NCI-H2107 treated with DMSO at 0.1 percent for 48 hours (cell line): ENCODE data around the gene DTNBP1.
"Not testable (repeated sequence)": the region's sequence is repeated elsewhere in the genome, so short reads cannot be mapped to it uniquely, and the experiment has no call there.

Source experiments
- DNase-seq: peaks from one replicate; lab custom pipeline; 2025; ENCODE audit not compliant: unreplicated experiment; lab: John Stamatoyannopoulos, UW

Gene DTNBP1

DNA sequence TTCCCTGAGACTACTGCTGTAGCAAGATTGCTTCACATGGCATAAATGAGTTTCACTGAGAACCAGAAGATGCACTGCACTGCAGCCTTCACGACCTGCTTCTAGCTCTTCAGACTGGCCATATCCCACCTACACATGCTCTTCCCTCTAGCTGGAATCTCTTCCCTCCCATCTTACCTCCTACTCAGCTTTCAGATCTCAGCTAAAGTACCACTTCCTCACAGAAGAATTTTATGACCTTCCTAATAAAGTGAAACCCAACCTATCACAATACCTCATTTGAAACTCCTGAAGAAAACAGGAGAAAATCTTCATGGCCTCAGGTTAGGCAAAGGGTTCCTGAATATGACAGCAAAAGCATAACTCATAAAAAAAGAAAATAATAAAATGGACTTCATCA lies 99.9 kb downstream of the DTNBP1 start:
- DNase-seq, result no peak

- no peak for DNase-seq
These were observed 101.2 kb downstream of the DTNBP1 start for GRCh38 chr6:15561447-15562199.

GRCh38 chr6:15560713-15561112 lies 102.1 kb downstream of the DTNBP1 start:
- no peak for DNase-seq

- no peak for DNase-seq
These were observed 105.7 kb downstream of the DTNBP1 start for GRCh38 chr6:15557174-15557573.

GRCh38 chr6:15556711-15557110 lies 106.1 kb downstream of the DTNBP1 start:
- no peak for DNase-seq

- no peak for DNase-seq
These were observed 107.5 kb downstream of the DTNBP1 start for GRCh38 chr6:15555101-15556038.

DNA sequence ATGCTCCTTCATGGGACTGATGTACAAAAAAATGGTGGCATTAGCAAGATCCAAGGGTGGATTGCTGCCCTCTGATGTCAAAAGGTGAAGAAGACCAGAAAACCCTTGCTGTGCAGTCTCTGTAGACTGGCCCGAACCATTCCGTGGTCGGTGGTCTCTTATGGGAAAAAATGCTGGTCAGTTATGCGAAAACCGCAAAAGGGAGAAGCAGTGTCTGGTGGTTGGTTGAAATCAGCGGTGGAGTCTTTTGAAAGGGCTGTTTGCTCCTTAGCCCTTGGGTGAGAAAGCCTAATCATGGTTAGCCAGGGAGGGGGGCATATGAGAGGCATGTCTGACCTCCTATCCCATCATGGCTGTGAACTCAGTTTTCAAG lies 108.1 kb downstream of the DTNBP1 start:
- no peak for DNase-seq

GRCh38 chr6:15553736-15554294 lies 109.0 kb downstream of the DTNBP1 start:
- no peak for DNase-seq

- no peak for DNase-seq
These were observed 109.8 kb downstream of the DTNBP1 start for GRCh38 chr6:15553031-15553430.

- peak; percentile 17 for DNase-seq
These were observed 111.0 kb downstream of the DTNBP1 start for GRCh38 chr6:15551798-15552197.

DNA sequence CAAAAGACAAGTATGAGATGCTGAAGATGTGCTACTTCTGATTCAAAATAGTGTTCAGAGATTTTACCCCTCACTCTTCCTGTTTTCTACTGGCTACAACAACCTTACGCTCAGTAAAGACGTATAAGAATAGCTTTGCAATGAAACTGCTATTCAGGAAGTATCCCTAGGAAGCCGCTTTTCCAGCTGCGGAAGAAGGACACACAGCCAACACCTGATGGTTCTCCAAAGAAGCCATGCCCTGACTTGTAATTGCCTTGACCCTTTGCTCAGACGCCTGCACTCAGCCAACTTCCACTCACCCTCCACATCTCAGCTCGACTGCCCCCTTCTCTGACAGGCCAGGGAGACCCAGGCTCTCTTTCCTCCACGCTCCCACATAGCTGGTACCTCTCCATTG lies 111.6 kb downstream of the DTNBP1 start:
- DNase-seq, result no peak

DNA sequence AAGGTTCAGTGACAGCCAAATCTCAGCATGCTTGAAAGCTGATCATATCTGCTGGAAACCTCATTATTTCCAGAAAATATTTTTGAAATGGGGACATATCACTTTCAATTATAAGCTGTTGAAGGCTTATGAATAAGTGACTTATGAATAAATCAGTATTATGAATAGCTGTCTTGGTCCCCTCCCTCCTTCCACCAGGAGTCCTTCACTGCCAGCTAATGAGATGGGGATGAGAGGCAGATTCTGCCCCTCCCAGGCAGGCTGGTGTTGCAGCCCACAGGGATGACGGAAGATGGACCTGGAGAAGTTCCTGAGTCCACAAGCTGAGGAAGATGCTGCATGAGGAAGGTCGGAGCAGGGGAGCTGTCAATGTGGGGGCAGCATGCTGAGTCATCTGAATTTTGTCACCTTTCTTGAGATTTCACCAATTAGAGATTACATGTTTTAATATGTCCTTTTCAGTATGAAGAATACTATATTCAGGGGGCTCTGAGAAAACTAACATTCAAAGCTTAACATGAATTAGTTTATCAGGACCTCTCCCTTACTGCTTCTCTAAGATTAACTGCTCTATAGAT lies 112.2 kb downstream of the DTNBP1 start:
- no peak for DNase-seq

DNA sequence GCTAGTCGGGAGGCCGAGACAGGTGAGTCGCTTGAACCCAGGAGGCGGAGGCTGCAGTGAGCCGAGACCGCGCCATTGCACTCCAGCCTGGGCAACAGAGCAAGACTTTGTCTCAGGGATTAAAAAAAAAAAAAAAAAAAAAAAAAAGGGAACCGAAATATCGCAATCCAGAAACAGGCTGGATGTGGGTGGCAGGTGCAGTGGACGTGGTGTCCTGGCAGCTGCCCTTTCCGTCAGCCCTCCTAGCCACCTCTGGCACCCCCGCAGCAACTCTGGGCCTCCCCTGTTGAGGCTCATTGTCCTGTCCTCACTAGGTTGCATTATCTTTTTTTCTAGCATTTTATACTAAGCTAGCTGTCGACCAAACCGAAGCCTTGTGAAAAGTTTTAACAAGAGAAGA lies 113.5 kb downstream of the DTNBP1 start:
- no peak for DNase-seq

DNA sequence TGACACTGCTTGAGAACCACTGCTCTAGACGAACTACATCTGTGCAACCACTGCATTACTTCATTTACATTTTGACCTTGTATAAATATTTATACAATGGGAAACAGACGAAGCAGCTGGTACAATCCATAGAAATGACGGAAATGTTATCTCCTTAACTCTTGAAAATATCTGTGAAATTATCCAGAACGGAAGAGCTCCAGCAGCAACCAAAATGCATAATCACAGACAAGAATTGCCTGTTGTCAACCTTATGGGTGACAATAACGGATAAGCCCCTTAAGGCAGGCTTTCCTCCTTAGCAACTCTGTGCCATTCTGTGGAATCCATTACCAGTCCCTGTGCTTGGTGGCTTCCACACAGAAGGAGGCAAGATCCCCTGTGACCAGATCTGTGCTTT lies 115.4 kb downstream of the DTNBP1 start:
- DNase-seq, result no peak

GRCh38 chr6:15546591-15546990 lies 116.2 kb downstream of the DTNBP1 start:
- no peak for DNase-seq

- DNase-seq, result no peak
These were observed 118.4 kb downstream of the DTNBP1 start for GRCh38 chr6:15544321-15544900.

- DNase-seq, result not testable (repeated sequence)
These were observed 119.4 kb downstream of the DTNBP1 start for GRCh38 chr6:15543332-15543917.

GRCh38 chr6:15539722-15540270 lies 123.0 kb downstream of the DTNBP1 start:
- no peak for DNase-seq

- no peak for DNase-seq
These were observed 123.9 kb downstream of the DTNBP1 start for GRCh38 chr6:15538766-15539495.

DNA sequence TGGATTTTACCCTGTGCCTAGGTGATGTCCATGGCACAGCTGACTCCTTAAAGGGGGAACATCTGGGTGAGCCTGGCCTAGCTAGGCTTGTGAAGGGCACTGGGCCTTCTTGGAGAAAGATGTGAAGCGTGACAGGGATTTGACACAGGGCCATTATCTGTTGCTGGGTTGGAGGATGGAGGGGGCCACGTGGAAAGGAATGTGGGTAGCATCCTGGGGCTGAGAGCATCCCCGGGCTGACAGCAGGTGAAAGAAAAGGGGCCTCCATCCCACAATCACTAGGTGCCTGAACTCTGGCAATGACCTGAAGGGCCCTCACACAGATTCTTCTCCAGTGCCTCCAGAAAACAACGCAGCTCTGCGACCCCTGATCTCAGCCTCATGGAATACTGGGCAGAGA lies 124.7 kb downstream of the DTNBP1 start:
- no peak for DNase-seq
